HG02759 (cell line): ENCODE measurements around the gene FGF2.
"Not testable (repeated sequence)": the region's sequence is repeated elsewhere in the genome, so short reads cannot be mapped to it uniquely, and the experiment has no call there.

Experiments used
- ATAC-seq: cut with Tn5 transposase; IDR thresholded peaks from one replicate; pipeline ENCODE4 v1.9.1; 2021; ENCODE audit warnings: mild to moderate bottlenecking, moderate library complexity; ENCODE audit not compliant: unreplicated experiment

The FGF2 gene

DNA sequence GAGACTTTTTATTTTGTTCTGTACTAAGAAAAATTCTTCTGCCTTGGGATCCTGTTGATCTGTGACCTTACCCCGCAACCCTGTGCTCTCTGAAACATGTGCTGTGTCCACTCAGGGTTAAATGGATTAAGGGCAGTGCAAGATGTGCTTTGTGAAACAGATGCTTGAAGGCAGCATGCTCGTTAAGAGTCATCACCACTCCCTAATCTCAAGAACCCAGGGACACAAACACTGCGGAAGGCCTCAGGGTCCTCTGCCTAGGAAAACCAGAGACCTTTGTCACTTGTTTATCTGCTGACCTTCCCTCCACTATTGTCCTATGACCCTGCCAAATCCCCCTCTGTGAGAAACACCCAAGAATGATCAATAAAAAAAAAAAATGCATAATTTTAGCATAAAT, 13.8 kb upstream of the FGF2 start:
- not testable (repeated sequence) for ATAC-seq

GRCh38 chr4:122814426-122814825, 12.2 kb upstream of the FGF2 start:
- peak; percentile 100 for ATAC-seq

DNA sequence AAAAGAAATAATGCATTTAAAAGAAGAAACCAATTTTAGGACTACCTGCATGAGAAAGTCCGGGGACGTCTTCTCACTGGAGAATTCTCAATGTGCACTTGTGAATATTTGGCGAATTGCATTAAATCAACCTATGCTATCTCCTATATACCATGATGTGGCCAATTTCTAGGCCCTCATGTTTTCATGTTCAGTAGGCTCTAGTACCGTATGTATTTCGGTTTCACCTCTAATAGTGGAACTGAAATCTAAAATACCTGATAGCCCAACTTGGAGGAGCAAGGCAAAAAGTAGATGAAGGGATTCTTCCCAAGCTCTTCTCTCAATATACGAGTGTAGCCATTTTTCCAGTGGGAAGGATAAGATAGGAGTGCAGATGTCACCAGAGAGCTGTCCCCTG, 11.4 kb upstream of the FGF2 start:
- ATAC-seq = no peak

- ATAC-seq = no peak
These were observed 10.2 kb upstream of the FGF2 start for GRCh38 chr4:122816476-122816875.

DNA sequence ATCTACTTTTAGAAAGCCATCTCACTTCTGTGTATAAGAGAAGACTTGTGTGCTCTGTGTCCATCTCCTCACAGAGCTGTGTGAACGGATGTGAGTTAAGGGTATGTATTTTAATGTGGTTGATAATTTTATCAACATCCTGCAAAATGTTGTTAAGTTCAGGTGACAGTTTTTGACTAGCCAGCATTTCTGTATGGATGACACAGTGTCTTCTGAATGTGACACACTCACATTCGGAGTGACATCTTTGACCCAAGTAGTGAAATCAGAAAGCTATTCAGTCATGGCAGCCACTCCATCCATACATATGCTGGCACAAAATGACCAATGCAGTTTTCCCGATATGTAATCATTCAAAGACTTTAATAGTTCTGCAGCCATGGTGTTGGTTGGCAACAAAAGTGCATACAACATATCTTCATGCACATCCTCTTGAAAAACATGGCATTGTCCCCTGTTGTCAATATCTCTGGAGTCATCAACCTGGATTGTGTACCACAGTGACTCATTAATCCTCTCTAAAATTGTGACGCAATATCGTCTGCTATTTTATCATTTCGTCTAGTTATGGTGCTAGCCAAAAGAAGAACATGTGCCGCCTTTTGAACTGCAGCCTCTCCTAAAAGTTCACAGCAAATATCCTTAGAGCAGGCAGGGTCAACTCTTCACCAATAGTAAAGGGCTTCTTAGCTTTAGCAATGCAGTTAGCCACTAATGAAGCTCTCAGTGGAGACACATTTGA, 6.8 kb upstream of the FGF2 start:
- ATAC-seq = no peak

GRCh38 chr4:122821092-122821491, 5.5 kb upstream of the FGF2 start:
- no peak for ATAC-seq

DNA sequence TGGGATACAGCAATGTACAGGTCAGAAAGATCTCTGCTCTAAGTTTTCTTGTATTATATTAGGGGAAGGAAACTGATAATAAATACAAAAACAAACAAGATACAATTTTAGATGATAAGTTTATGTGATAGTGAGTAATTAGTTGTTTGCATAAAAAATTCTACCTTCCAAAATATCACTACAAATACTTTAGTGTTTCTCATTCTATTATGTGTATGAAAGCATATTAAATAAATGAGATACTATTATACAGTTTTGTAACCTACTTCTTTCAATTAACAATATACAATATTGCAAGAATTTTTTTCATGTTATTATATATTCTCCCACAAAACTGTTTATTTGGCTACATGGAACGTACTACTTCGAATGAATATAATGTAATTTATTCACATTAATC, 4.2 kb upstream of the FGF2 start:
- ATAC-seq = no peak

DNA sequence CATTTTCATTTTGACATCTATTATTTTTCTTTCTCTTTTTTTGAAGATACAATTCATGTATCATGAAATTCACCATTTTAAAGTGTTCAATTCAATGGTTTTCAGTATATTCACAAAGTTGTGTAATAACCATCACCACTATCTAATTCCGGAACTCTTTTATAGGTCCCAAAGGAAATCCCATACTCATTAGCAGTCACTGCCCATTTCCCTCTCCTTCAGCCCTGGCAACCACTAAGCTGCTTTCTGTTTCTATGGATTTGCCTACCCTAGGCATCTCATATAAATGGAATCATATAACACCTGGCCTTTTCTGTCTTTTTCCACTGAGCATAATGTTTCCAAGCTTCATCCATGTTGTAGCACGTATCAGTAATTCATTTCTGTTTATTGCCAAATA, 3.2 kb upstream of the FGF2 start:
- no peak for ATAC-seq

DNA sequence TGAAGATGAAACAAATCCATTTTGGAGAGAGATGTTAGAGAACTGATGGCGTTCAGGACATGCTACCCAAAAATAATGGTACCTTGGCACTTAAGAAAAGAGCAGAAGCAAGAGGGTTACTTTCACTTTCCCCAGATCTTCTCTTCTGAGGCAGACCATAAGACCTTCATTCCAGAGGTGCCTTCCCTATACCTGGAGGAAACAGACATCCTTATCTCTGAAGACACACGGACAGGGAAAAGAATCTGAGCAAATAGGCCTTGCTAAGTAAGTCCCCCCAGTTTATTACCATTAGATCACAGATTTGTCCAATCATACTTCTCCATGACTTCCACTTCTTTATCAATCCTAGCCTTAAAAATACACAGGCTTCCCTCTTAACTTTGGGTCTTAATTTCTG, 2.0 kb upstream of the FGF2 start:
- no peak for ATAC-seq

DNA sequence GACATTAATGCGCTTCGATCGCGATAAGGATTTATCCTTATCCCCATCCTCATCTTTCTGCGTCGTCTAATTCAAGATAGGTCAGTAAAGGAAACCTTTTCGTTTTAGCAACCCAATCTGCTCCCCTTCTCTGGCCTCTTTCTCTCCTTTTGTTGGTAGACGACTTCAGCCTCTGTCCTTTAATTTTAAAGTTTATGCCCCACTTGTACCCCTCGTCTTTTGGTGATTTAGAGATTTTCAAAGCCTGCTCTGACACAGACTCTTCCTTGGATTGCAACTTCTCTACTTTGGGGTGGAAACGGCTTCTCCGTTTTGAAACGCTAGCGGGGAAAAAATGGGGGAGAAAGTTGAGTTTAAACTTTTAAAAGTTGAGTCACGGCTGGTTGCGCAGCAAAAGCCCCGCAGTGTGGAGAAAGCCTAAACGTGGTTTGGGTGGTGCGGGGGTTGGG, 528 bp upstream of the FGF2 start:
- ATAC-seq = no peak

GRCh38 chr4:122827258-122827878, 737 bp downstream of the FGF2 start:
- ATAC-seq = peak; percentile 60

GRCh38 chr4:122827879-122828601, 1.4 kb downstream of the FGF2 start:
- peak; percentile 84 for ATAC-seq

GRCh38 chr4:122830426-122831095, 3.9 kb downstream of the FGF2 start:
- ATAC-seq = no peak

DNA sequence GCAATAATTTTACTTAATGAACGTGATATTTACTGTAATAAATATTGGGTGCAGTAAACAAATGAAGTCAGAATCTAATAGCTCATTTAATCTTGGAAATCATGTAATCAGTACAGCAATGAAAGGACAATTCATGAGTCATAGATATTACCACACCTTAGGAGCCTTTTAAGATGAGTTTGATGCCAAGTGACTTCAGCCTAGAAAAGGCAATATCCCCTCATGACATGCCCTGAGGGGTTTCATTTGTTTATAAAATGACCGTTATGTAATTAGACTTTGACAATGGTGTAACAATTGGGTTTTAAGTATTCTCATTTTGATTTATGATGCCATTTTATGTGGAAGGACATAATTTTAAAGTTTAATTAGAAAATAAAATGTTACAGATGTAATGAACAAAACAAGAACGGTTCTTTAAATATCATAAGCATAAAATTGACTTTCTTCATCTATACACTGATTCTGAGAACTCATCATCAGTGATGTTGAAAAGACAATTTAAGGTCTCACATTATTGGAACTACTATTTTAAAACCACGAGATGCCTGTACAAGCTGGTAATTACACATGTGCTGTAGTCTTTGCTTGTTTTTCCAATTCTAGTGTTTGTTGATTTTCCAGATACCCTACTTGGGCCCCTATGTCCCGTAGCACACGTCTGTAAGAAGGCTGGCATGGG, 5.0 kb downstream of the FGF2 start:
- ATAC-seq = no peak

GRCh38 chr4:122832732-122833131, 6.1 kb downstream of the FGF2 start:
- no peak for ATAC-seq

GRCh38 chr4:122833999-122834398, 7.4 kb downstream of the FGF2 start:
- no peak for ATAC-seq

GRCh38 chr4:122836941-122837340, 10.3 kb downstream of the FGF2 start:
- no peak for ATAC-seq

GRCh38 chr4:122838034-122838433, 11.4 kb downstream of the FGF2 start:
- no peak for ATAC-seq

- no peak for ATAC-seq
These were observed 15.8 kb downstream of the FGF2 start for GRCh38 chr4:122842392-122842791.

- no peak for ATAC-seq
These were observed 16.4 kb downstream of the FGF2 start for GRCh38 chr4:122842984-122843531.

DNA sequence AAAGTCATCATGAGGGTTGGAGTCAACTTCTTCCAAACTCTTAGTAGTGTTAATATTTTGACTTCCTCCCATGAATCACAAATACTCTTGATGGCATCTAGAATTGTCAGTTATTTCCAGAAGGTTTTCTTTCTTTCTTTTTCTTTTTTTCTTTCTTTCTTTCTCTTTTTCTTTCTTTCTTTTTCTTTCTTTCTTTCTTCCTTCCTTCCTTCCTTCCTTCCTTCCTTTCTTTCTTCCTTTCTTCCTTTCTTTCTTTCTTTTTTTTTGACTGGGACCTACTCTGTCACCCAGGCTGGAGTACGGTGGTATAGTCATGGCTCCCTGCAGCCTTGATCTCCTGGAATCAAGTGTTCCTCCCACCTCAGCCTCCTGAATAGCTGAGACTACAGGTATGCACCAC, 17.8 kb downstream of the FGF2 start:
- not testable (repeated sequence) for ATAC-seq
